HUES48 (cell line): ENCODE results near the gene RUBCN.

Source experiments
- H3K27ac ChIP-seq: one replicate; pipeline ENCODE4 v1.7.0; 2013; ENCODE audit warnings: low read depth, low read length, inconsistent platforms
- H3K27me3 ChIP-seq: 2 replicates; pipeline ENCODE4 v1.6.1; 2013; ENCODE audit warnings: mild to moderate bottlenecking, low read length; ENCODE audit not compliant: control insufficient read depth, insufficient read depth
- H3K36me3 ChIP-seq: 2 replicates; pipeline ENCODE4 v1.6.1; 2013; ENCODE audit warnings: low read length; ENCODE audit not compliant: control insufficient read depth, insufficient read depth
- H3K4me1 ChIP-seq: 2 replicates; pipeline ENCODE4 v1.6.1; 2013; ENCODE audit warnings: mild to moderate bottlenecking, low read length; ENCODE audit not compliant: control insufficient read depth, insufficient read depth
- H3K4me3 ChIP-seq: 2 replicates; pipeline ENCODE4 v1.5.1; 2013; ENCODE audit warnings: mild to moderate bottlenecking, low read depth, low read length
- H3K9ac ChIP-seq: 2 replicates; pipeline ENCODE4 v1.6.1; 2013; ENCODE audit warnings: mild to moderate bottlenecking, low read depth, low read length, moderate library complexity
- H3K9me3 ChIP-seq: 2 replicates; pipeline ENCODE4 v1.6.1; 2013; ENCODE audit warnings: low read length; ENCODE audit not compliant: control insufficient read depth, insufficient read depth

RUBCN gene

DNA sequence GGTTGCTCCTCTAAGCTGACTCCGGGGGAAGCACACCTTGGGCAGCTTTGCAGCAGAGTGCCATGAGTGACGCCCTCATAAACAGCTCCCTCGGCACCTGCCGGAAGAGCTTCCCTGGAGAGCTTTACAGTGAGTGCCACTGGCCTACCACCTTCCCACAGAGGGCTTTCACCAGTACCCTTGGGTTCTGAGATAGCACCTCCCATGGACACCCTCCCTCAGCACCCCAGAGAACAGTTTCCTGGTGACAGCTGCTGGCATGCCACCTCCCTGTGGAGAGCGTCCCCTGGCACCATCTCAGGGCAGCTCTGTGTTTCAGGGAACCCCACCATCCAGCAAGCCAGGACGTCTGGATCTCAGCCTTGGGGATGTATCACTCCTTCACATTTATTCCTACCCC is 49.1 kb downstream of the RUBCN start:
- H3K27ac ChIP-seq = no peak overlapping the region

DNA sequence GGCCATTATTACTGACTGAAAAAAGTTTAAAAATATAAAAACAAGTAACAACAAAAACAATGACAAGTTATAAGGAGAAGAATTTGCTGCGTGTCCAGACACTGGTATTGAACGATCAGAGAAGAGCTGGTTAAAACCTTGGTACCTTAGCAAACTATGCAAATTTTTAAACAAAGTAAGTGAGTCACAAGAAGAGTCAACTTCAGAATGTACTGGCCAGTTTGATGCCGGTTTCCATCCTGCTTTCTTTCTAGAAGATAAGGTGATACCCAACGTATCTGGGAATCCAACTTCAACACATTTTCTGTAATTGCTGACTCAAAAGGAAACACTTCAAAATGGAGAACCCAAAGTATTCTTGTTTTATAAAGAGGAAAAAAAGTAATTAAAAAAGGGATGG is 49.8 kb downstream of the RUBCN start:
- Histone ChIP-seq H3K9me3 (no peaks in the 10 kb centered on the region), H3K27ac (no peak overlapping the region), H3K9ac (no peak overlapping the region), H3K27me3 (no peaks in the 10 kb centered on the region), H3K4me1 (no peaks in the 10 kb centered on the region), H3K4me3 (no peak overlapping the region), H3K36me3 (peaks cover 24% of the 10 kb centered on the region)

More for the DNA sequence above, 49.1 kb downstream of the RUBCN start:
- Histone ChIP-seq H3K36me3 (peaks cover 24% of the 10 kb centered on the region), H3K9me3 (no peaks in the 10 kb centered on the region), H3K4me3 (no peak overlapping the region), H3K27me3 (no peaks in the 10 kb centered on the region), H3K4me1 (peaks cover 4% of the 10 kb centered on the region; the same call in 1 of the 2 replicates), H3K9ac (no peak overlapping the region)

DNA sequence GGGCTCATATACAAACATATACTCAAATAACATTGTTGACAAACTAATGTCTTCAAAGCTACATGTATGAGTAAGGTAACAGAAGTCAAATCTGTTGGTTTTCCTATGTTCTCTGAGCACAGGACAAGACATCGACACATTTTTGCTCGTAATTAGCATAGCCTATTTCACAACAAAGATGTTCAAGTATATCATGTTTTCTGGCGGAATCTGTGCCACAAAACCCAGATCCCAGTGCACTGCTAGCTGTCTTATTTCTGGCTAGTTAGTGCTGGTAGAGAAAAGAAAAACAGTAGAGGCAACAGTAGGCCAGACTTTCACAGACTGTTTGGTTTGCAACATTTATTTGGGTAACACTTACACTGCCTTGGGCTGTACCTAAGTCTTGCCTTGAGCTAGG is 51.2 kb downstream of the RUBCN start:
- Histone ChIP-seq H3K36me3 (peaks cover 26% of the 10 kb centered on the region), H3K27me3 (no peaks in the 10 kb centered on the region), H3K4me1 (no peaks in the 10 kb centered on the region), H3K9me3 (no peaks in the 10 kb centered on the region), H3K27ac (no peak overlapping the region), H3K9ac (no peak overlapping the region), H3K4me3 (no peak overlapping the region)

DNA sequence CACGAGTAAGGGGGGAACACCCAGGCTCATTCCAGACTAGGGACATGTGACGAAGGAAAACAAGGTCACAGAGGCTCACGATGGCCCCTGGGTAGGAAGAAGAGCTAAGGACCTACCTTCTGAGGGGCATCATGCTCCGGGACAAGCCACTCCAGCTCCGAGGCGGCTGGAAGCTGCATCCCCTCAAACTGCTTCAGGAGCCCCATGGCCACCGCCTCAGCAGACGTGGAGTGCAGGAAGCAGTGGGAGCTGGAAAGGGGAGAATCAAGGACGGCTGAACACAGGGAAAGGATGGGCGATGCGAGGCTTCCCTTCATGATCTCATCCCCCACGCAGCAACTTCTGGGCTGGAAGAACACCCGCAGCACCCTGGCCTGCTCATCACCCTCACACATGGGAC is 53.5 kb downstream of the RUBCN start:
- H3K4me1 ChIP-seq = no peaks in the 10 kb centered on the region
- H3K9ac ChIP-seq = no peak overlapping the region
- H3K4me3 ChIP-seq = no peak overlapping the region
- H3K36me3 ChIP-seq = peaks cover 28% of the 10 kb centered on the region
- H3K27ac ChIP-seq = no peak overlapping the region
- no peaks in the 10 kb centered on the region for H3K27me3 ChIP-seq
- peaks cover 4% of the 10 kb centered on the region; the same call in 1 of the 2 replicates for H3K9me3 ChIP-seq

DNA sequence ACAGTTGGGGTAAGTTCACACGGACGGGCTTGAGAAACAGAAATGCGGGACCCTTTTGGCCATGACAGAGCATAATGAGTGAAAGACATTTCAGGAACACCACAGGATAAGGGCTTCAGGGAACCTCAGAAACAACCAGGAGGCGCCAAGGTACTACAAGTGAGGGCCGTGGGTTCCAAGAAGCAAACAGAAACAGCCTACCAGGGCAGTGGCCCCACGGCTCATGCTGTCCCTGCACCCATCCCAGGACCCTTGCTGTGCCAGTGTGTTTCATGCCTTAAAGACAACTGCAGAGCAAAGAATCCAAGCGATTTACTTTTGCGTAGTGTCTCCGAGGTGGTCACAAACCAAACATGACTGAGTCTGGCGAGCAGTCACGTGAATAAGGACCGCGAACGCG is 54.0 kb downstream of the RUBCN start:
- Histone ChIP-seq H3K4me1 (no peaks in the 10 kb centered on the region), H3K27ac (no peak overlapping the region), H3K36me3 (peaks cover 28% of the 10 kb centered on the region), H3K27me3 (no peaks in the 10 kb centered on the region), H3K4me3 (no peak overlapping the region), H3K9me3 (peaks cover 4% of the 10 kb centered on the region; the same call in 1 of the 2 replicates), H3K9ac (no peak overlapping the region)

DNA sequence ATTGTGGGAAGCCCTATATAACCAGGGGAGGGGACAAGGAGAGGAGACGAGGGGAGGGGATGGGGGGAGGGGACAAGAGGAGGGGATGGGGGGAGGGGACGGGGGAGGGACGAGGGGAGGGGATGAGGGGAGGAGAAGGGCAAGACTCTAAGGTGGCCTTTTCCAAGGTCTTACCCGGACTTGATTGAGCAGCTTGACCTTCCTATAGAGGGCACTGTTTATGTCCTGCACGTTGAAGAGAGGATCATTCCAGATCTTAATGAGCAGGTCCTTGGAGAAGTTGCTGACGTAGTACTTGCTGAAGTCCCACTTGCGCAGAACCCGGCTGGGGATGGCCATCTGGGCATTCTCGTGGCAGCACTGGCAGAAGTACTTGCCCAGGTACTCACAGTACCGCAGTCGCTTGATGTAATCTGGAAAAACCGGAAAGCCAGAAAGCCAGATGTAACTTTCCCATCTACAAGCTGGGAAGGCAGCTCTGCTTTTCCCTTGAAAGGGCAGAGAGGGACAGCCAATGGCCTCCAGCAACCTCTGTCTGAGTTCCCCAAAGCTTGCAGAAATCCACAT is 55.7 kb downstream of the RUBCN start:
- no peaks in the 10 kb centered on the region for H3K4me1 ChIP-seq
- H3K36me3 ChIP-seq = peaks cover 38% of the 10 kb centered on the region
- no peak overlapping the region for H3K27ac ChIP-seq
- peaks cover 4% of the 10 kb centered on the region; the same call in 1 of the 2 replicates for H3K9me3 ChIP-seq
- no peak overlapping the region for H3K9ac ChIP-seq
- H3K27me3 ChIP-seq = no peaks in the 10 kb centered on the region
- H3K4me3 ChIP-seq = no peak overlapping the region

DNA sequence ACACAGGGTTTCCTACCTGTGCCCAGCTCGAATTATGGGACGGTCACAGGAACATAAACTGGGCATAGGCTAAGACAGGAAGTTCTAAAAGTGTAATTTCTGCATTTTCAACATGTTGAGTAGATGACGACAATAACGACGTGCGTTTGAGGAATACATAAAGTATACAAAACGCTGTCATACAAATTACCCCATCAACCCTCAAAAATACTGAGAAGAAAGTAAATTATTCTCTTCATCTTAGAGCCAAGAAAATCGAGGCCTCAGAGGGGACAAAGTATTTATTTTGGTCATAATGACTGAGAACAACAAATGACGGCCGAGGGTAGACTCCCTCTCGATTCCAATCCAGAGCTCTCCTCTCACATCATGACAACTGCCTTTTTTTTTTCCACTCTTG is 60.8 kb downstream of the RUBCN start:
- no peak overlapping the region for H3K27ac ChIP-seq
- peaks cover 40% of the 10 kb centered on the region for H3K36me3 ChIP-seq
- no peaks in the 10 kb centered on the region for H3K4me1 ChIP-seq
- no peak overlapping the region for H3K9ac ChIP-seq
- no peaks in the 10 kb centered on the region for H3K27me3 ChIP-seq
- no peak overlapping the region for H3K4me3 ChIP-seq
- peaks cover 4% of the 10 kb centered on the region; the same call in 1 of the 2 replicates for H3K9me3 ChIP-seq

DNA sequence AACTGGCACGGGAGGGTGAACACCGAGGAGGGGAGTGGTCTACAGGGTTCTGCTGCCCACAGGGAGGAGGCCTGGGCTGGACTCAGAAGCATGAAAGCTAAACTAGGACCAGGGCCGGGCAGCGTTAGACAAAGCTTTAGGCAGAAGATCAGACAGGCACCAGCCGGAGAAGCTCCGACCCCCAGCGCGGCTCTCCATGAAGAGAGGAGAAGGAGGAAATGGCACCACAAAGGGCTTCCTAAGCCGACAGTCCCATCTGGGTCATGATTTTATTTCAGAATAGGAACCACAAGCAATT is 61.2 kb downstream of the RUBCN start:
- Histone ChIP-seq H3K9ac (no peak overlapping the region), H3K36me3 (peaks cover 38% of the 10 kb centered on the region), H3K4me1 (no peaks in the 10 kb centered on the region), H3K27me3 (no peaks in the 10 kb centered on the region), H3K27ac (no peak overlapping the region), H3K4me3 (no peak overlapping the region), H3K9me3 (peaks cover 4% of the 10 kb centered on the region; the same call in 1 of the 2 replicates)

DNA sequence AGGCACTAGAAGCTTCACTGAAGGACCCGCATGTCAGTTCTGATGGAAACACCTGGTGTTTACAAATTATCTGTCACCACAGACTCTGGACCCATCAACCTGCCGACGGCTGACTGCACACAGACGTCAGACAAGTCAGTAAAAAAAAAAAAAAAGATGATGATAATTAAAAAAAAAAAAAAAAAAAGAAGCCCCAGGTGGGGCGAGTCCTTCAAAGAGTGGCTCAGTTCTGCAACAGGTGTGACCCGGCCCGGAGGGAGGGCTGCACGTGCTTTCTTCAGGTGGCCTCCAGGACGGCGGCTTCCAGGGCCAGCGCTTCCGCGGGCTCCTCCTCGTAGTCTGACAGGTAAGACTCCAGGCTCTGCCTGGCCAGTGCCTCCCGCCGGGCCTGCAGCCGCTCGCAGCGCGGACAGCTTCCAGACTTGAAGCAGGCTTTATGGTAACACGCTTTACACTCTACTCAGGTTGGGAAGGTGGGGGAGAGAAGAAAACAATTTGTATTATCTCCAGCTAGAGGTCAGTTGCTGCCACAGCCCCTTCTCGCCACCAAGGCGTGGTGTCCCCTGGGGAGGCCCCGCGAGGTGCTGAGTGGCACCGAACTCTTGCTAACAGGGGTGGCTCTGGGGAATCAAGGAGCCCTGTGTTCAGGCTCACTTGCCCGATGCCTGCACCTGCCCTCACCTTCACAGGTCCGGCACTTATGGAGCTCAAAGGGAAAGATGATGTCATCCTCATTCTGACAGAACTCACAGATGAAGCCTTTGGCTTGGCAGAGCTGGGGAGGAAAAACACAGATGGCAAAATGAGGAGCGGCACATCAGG is 61.8 kb downstream of the RUBCN start:
- peaks cover 36% of the 10 kb centered on the region for H3K36me3 ChIP-seq
- no peak overlapping the region for H3K9ac ChIP-seq
- no peak overlapping the region for H3K4me3 ChIP-seq
- H3K27ac ChIP-seq = no peak overlapping the region
- H3K27me3 ChIP-seq = no peaks in the 10 kb centered on the region
- peaks cover 4% of the 10 kb centered on the region; the same call in 1 of the 2 replicates for H3K9me3 ChIP-seq
- no peaks in the 10 kb centered on the region for H3K4me1 ChIP-seq

DNA sequence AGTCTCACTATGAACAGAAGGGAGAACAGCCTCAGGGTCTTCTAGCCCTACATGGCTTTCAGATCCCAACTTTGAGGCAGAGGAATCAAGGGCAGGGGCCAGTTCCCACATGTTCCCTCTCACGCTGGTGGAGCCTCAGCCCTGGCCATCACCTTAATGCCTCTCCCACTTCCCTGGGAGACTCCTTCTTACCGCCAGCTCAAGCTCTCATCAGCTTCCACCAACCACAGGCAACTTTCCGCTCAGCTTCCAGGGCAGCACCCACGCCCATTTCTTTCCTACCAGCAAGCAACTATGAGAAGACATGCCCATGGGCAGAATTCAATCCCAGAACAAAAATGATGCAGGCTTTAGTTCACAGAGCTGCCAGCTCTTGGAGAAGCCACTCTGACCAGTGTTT is 63.5 kb downstream of the RUBCN start:
- Histone ChIP-seq H3K36me3 (peaks cover 36% of the 10 kb centered on the region), H3K9me3 (no peaks in the 10 kb centered on the region), H3K9ac (no peak overlapping the region), H3K4me3 (no peak overlapping the region), H3K27me3 (no peaks in the 10 kb centered on the region), H3K4me1 (no peaks in the 10 kb centered on the region), H3K27ac (no peak overlapping the region)

DNA sequence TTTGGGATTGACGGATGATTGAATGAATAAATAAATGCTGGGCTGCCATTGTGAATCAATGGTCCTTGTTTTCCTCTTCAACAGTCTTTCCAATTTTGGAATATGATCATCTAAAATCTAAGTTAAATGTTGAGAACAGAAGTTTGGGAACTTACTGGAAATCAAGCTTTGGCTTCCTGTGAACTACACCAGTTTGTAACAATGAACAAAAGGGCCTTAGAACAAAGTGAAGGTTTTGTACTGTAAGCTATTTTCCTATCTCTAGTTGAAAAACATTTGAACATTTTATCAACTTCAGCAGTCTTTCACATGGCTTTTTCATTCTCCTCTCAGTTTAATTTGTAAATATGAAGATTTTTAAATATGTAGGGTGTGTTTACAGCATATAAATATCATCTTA is 66.3 kb downstream of the RUBCN start:
- Histone ChIP-seq H3K4me3 (no peak overlapping the region), H3K27ac (no peak overlapping the region), H3K9ac (no peak overlapping the region), H3K36me3 (peaks cover 23% of the 10 kb centered on the region), H3K4me1 (no peaks in the 10 kb centered on the region), H3K27me3 (no peaks in the 10 kb centered on the region), H3K9me3 (no peaks in the 10 kb centered on the region)
